HG02763 (cell line): ENCODE data around the gene RALB.
"Not testable (repeated sequence)": the region's sequence is repeated elsewhere in the genome, so short reads cannot be mapped to it uniquely, and the experiment has no call there.

Source experiments
- ATAC-seq: cut with Tn5 transposase; IDR thresholded peaks from one replicate; pipeline ENCODE4 v1.9.1; 2021; ENCODE audit warnings: mild to moderate bottlenecking, moderate library complexity; ENCODE audit not compliant: unreplicated experiment

RALB gene

GRCh38 chr2:120313695-120314615, 61.3 kb downstream of the RALB start:
- ATAC-seq: no peak

GRCh38 chr2:120314690-120315366, 62.2 kb downstream of the RALB start:
- ATAC-seq: no peak

GRCh38 chr2:120315367-120316033, 62.8 kb downstream of the RALB start:
- ATAC-seq: no peak

- no peak for ATAC-seq
These were observed 63.4 kb downstream of the RALB start for GRCh38 chr2:120316071-120316470.

GRCh38 chr2:120316528-120317179, 64.0 kb downstream of the RALB start:
- no peak for ATAC-seq

- ATAC-seq: no peak
These were observed 64.5 kb downstream of the RALB start for GRCh38 chr2:120317180-120317533.

- no peak for ATAC-seq
These were observed 65.3 kb downstream of the RALB start for GRCh38 chr2:120317916-120318315.

- no peak for ATAC-seq
These were observed 66.0 kb downstream of the RALB start for GRCh38 chr2:120318626-120319025.

- ATAC-seq: no peak
These were observed 66.5 kb downstream of the RALB start for GRCh38 chr2:120319123-120319522.

GRCh38 chr2:120319686-120320317, 67.2 kb downstream of the RALB start:
- ATAC-seq: no peak

GRCh38 chr2:120320318-120320851, 67.7 kb downstream of the RALB start:
- ATAC-seq: no peak

- ATAC-seq: not testable (repeated sequence)
These were observed 68.4 kb downstream of the RALB start for GRCh38 chr2:120320887-120321556.

- no peak for ATAC-seq
These were observed 69.2 kb downstream of the RALB start for GRCh38 chr2:120321721-120322284.

- no peak for ATAC-seq
These were observed 69.7 kb downstream of the RALB start for GRCh38 chr2:120322329-120322728.

- no peak for ATAC-seq
These were observed 70.6 kb downstream of the RALB start for GRCh38 chr2:120323214-120323613.

- ATAC-seq: no peak
These were observed 71.3 kb downstream of the RALB start for GRCh38 chr2:120323807-120324399.

GRCh38 chr2:120324933-120325332, 72.3 kb downstream of the RALB start:
- ATAC-seq: no peak

- no peak for ATAC-seq
These were observed 73.4 kb downstream of the RALB start for GRCh38 chr2:120326066-120326465.
